Central memory CD4-positive, alpha-beta T cell (primary cell): ENCODE measurements around the gene YPEL1.
"Not testable (repeated sequence)": the region's sequence is repeated elsewhere in the genome, so short reads cannot be mapped to it uniquely, and the experiment has no call there.

Experiments
- DNase-seq: peaks from one replicate; pipeline ENCODE4 v3.0.0; 2022

The YPEL1 gene

GRCh38 chr22:21682385-21683175, 53.0 kb downstream of the YPEL1 start:
- DNase-seq = no peak

DNA sequence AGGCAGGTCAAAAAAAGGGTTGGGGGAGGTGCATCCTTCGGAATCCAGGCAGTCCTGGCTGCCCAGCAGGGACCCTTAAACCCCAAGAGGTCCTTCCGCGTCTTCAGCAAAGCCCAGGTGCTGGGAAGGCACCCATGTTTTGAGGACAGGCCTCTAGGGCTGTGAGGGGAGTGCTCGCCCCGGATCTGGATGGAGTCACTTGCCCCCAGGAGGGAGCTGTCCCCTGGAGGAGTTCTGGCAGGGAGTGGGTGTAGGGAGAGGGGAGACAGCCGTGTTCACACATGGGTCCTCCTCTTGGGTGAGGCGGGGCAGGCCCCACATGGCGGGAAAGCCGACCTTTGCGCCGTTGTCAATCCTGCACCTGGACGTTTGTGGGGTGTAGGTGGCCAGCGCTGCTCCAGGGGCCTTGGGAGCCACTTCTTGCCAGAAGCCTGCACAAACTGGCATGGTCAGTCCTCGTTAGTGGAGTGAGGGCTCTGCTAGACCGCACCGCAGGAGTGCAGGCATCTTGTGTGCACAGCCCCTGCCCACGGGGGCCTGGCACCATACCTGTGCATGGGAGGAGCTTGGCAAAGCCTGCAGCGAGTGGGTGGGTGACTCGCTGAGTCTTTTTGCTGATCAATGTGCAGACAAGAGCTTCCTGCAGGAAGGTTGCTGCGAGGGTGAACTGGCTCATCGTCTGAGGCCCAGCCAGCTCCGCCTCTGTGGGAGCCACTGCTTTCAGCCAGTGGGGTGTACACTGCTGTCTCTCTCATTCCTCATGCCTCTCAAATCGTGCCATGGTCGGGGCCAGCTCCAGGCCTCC, 53.8 kb downstream of the YPEL1 start:
- DNase-seq = no peak

GRCh38 chr22:21680830-21681565, 54.6 kb downstream of the YPEL1 start:
- no peak for DNase-seq

- DNase-seq = no peak
Measured at GRCh38 chr22:21679383-21679782, 56.2 kb downstream of the YPEL1 start.

DNA sequence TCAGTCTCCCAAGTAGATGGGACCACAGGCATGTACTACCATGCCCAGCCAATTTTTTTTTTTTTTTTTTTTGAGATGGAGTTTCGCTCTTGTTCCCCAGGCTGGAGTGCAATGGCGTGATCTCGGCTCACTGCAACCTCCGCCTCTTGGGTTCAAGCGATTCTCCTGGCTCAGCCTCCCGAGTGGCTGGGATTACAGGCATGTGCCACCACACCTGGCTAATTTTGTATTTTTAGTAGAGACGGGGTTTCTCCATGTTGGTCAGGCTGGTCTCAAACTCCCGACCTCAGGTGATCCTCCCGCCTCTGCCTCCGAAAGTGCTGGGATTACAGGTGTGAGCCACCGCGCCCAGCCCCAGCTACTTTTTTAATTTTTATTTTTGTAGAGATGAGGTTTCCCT, 56.8 kb downstream of the YPEL1 start:
- not testable (repeated sequence) for DNase-seq

DNA sequence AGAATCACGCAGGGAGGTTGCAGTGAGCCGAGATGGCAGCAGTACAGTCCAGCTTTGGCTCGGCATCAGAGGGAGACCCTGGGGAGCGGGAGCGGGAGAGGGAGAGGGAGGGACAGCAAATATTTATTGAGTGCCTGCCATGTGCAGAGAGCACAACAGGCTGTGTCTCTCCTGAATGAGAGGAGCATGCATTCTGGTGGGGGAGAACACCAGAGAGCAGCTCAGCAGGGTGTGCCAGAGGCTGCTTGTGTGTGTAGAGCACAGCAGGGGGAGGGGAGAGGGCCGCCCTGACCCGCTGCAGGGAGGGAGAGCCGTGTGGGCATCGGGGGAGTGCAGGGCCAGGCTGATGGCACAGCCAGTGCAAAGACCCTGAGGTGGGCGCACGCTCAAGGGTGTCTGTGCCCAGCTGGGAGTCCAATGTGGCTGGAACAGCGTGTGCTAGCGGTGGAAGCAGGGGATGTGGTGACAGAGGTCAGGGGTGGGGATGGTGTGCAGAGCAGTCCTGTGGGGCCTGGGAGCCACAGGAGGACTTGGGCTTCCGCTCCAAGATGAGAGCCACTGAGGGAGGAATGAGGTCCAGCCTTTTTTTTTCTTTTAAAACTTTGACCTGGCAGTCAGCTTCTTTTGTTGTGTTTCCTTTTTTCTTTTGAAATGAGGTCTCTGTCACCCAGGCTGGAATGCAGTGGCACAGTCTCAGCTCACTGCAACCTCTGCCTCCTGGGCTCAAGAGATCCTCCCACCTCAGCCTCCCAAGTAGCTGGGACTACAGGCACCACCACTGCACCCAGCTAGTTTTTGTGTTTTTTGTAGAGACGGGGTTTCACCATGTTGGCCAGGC, 57.8 kb downstream of the YPEL1 start:
- no peak for DNase-seq

DNA sequence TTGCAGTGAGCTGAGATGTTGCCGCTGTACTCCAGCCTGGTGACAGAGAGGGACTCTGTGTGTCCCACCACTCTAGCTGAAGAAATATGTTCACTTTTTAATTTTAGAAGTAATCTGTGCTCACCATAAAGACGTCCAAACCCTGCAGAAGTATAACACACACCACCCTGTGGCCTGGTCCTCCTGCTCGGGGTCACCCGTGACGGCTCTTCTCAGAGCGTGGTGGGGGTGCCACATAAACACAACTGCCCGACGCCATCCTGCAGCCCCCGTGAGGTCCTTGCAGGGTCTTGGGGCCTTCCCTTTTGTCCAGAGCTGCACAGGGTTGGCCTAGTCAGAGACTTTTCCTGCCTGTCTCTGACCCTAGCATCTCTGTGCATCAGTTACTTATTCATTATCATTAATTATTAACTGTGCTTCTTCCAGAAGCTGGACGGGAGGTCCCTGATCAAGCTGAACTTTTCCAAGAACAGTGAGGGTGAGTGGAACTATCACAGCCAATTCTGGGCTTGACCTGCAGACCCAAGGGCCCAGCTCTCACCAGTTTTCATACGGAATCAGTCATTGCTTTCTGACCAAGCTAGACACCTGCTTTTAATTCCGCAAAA, 60.9 kb downstream of the YPEL1 start:
- DNase-seq = no peak

GRCh38 chr22:21673534-21674321, 61.9 kb downstream of the YPEL1 start:
- no peak for DNase-seq

DNA sequence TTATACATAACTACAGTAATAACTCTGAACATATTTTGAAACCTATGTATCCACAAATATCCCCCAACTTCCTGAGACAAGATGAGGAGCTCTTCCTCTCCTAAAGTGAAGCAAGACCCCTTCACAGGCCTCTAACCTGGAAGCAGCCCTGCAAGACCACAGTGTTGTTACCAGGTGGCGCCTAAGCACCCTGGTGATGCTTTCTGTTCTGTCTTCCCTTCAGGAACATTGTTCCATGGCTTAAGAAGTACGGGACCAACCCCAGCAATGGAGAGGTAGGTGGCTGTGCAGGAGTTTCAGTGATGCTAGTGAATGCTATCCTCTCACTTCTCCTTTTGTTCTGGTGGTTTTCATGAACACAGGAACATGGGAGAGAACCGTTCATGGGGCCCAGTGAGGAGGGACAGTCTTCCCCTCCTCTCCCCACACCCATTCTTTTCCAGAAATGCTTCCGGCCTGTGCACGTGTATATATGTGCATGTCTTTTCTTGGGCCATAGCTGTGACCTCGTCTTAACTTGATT, 63.4 kb downstream of the YPEL1 start:
- no peak for DNase-seq

- DNase-seq = no peak
Measured at GRCh38 chr22:21669026-21669425, 66.6 kb downstream of the YPEL1 start.

- no peak for DNase-seq
Measured at GRCh38 chr22:21666786-21667185, 68.8 kb downstream of the YPEL1 start.

- no peak for DNase-seq
Measured at GRCh38 chr22:21665047-21665851, 70.3 kb downstream of the YPEL1 start.

DNA sequence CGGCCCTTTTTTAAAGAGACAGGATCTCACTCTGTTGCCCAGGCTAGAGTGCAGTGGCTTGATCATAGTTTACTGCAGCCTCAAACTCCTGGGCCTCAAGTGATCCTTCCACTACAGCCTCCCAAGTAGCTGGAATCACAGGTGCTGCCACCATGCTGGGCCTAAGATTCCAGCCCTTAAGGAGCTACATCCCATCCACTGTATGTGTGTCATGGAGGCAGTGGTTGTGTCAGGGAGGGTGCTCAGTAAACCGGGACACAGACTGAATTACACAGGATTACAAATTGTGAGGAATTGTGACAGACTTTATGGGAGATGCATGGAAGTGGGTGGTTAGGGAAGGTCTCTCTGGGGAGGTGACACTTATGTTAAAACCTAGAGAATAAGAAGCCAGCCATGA, 71.9 kb downstream of the YPEL1 start:
- DNase-seq = no peak

DNA sequence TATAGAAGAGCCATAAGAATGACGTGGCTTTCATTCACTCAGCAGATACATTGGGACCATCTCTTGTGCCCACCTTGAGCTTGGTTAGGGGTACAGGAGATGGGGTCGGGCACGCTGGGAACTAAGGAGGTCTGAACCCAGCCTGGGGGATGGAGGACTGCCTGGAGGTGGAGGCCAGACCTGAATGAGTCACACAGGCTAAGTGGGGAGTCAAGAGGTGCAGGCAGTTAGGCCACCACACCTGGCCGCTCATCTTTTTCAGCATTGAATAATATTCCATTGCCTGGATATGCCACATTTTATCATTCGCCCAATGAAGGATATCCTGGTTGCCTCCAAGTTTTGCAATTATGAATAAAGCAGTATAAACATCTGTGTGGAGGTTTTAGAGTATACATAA, 73.6 kb downstream of the YPEL1 start:
- no peak for DNase-seq

- DNase-seq = no peak
Measured at GRCh38 chr22:21660904-21661303, 74.7 kb downstream of the YPEL1 start.

GRCh38 chr22:21659864-21660525, 75.6 kb downstream of the YPEL1 start:
- DNase-seq = no peak

DNA sequence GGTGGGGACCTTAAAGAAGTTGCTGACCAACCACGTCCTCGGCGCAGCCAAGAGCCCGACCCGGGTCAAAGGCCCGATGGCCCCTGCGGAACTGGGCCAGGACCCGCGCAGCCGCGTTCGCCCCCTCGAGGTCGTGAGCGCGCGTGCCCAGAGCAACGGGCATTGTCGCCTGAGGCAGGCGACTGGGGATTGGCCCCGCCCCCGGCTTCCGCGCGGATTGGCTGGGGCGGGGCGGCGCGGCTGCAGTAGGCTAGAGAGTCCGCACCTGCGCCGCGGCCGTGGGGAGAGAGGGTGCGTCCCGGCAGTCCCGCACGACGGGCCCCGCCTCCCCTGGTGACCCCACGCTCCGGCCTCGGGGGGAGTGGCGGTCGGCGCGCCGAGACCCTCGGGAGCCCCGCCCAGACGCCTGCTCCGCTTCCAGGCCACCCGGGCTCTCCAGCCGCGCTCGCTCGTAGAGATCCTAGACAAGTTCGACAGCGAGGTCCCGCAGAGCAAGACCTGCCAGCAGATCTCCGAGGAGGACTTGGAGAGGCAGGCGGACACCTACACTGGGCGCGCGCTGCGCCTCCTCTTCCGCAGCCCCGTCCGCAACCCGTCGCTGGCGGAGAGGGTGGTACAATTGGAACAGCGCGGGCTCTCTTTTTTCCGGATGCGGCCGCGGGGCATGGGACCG, 78.1 kb downstream of the YPEL1 start:
- peak; percentile 68 for DNase-seq

- no peak for DNase-seq
Measured at GRCh38 chr22:21657020-21657359, 78.6 kb downstream of the YPEL1 start.
